M059J (cell line): ENCODE measurements around the gene ZNF227. TPM values are rescaled to one million over a fixed set of nuclear protein-coding genes. Genes with fewer than 3 reads are reported as not detected.
"Not testable (repeated sequence)": the region's sequence is repeated elsewhere in the genome, so short reads cannot be mapped to it uniquely, and the experiment has no call there.

Experiments
- DNase-seq: peaks from one replicate; pipeline ENCODE4 v3.0.0-alpha.2; 2012; ENCODE audit warnings: low read depth
- total RNA-seq: library from RNA; depleted of rRNA; stranded (reverse); fragments of >200 nt; shearing (Covaris generic); gene quantifications from 2 replicates; pipeline ENCODE4 v1.2.3, GENCODE V29; 2014; rRNA removed

Gene ZNF227
- 17.9 and 20.6 TPM in 2 replicates for total RNA-seq

- peak; percentile 98 for DNase-seq
Measured at GRCh38 chr19:44212250-44212865, at the start of gene ZNF227. Gene ZNF227, plus strand, starts transcription at chr19:44212532. Its CDS starts 5,261 bp downstream, at chr19:44217793.

GRCh38 chr19:44163789-44164188 lies 48.5 kb upstream of the ZNF227 start:
- DNase-seq: no peak

- no peak for DNase-seq
Measured at GRCh38 chr19:44164327-44164672, 48.0 kb upstream of the ZNF227 start.

GRCh38 chr19:44164673-44165512 lies 47.4 kb upstream of the ZNF227 start, which contains the start of gene ZNF226:
Gene ZNF226, plus strand, starts transcription at chr19:44165100. Its CDS starts 4,981 bp downstream, at chr19:44170081.
- DNase-seq: peak; percentile 99

GRCh38 chr19:44170660-44171059 lies 41.7 kb upstream of the ZNF227 start:
- not testable (repeated sequence) for DNase-seq

GRCh38 chr19:44176590-44176989 lies 35.7 kb upstream of the ZNF227 start:
- peak; percentile 21 for DNase-seq

GRCh38 chr19:44180968-44181367 lies 31.4 kb upstream of the ZNF227 start:
- DNase-seq: no peak

GRCh38 chr19:44182145-44182544 lies 30.2 kb upstream of the ZNF227 start:
- DNase-seq: no peak

GRCh38 chr19:44190020-44190419 lies 22.3 kb upstream of the ZNF227 start:
- no peak for DNase-seq

GRCh38 chr19:44192127-44192526 lies 20.2 kb upstream of the ZNF227 start:
- no peak for DNase-seq

- DNase-seq: no peak
Measured at GRCh38 chr19:44196772-44197171, 15.6 kb upstream of the ZNF227 start.

GRCh38 chr19:44202470-44202869 lies 9.9 kb upstream of the ZNF227 start:
- peak; percentile 57 for DNase-seq

GRCh38 chr19:44202974-44203373 lies 9.4 kb upstream of the ZNF227 start:
- DNase-seq: no peak

- DNase-seq: not testable (repeated sequence)
Measured at GRCh38 chr19:44203877-44204276, 8.5 kb upstream of the ZNF227 start.

GRCh38 chr19:44204772-44205171 lies 7.6 kb upstream of the ZNF227 start:
- no peak for DNase-seq

GRCh38 chr19:44207126-44207803 lies 5.1 kb upstream of the ZNF227 start:
- peak; percentile 98 for DNase-seq

- peak; percentile 62 for DNase-seq
Measured at GRCh38 chr19:44212866-44213346, 574 bp downstream of the ZNF227 start.

- DNase-seq: not testable (repeated sequence)
Measured at GRCh38 chr19:44219926-44220325, 7.6 kb downstream of the ZNF227 start.

GRCh38 chr19:44220761-44221160 lies 8.4 kb downstream of the ZNF227 start:
- DNase-seq: not testable (repeated sequence)

GRCh38 chr19:44221291-44221690 lies 9.0 kb downstream of the ZNF227 start:
- not testable (repeated sequence) for DNase-seq

- no peak for DNase-seq
Measured at GRCh38 chr19:44228318-44228717, 16.0 kb downstream of the ZNF227 start.

- DNase-seq: no peak
Measured at GRCh38 chr19:44232867-44233266, 20.5 kb downstream of the ZNF227 start.
